H1 (cell line): ENCODE data around the gene C20orf144. TPM values are rescaled to one million over a fixed set of nuclear protein-coding genes. Genes with fewer than 3 reads are reported as not detected.

Experiments used
- CTCF ChIA-PET: fragments of 300-600 bp; sonication (Branson Sonifier 250); formaldehyde crosslinking; loops from one replicate; lab custom pipeline; 2021; ENCODE audit not compliant: partially characterized antibody; lab: Charles Lee
- POLR2A ChIA-PET: fragments of 300-600 bp; sonication (Branson Sonifier 250); formaldehyde crosslinking; loops from one replicate; lab custom pipeline; 2021; ENCODE audit warnings: inconsistent platforms; ENCODE audit not compliant: partially characterized antibody; lab: Charles Lee
- DNase-seq, 2 experiments: peaks; one replicate each; pipeline versions ENCODE4 v3.0.0 to v3.0.0-alpha.2; 2010 to 2022; ENCODE audit warnings: low spot score in 2 of 2, low read depth in 1 of 2, mixed read lengths in 1 of 2
- FAIRE-seq: peaks from 2 replicates; lab custom pipeline; 2011; peaks lifted over from hg19 to GRCh38; lab: Jason Lieb, UNC
- H2AFZ ChIP-seq: 2 replicates; pipeline ENCODE4 v1.8.1; 2012; ENCODE audit warnings: low read length, inconsistent platforms
- H2AK5ac ChIP-seq: 2 replicates; pipeline ENCODE4 v1.6.1; 2013; ENCODE audit warnings: low read depth, low read length
- H2BK120ac ChIP-seq: replicated peaks from 2 replicates; pipeline ENCODE3; 2013; ENCODE audit warnings: low read depth, low read length, inconsistent platforms
- H2BK12ac ChIP-seq: 2 replicates; pipeline ENCODE4 v1.6.1; 2013; ENCODE audit warnings: low read depth, low read length
- H2BK15ac ChIP-seq: 2 replicates; pipeline ENCODE4 v1.6.1; 2013; ENCODE audit warnings: low read length
- H2BK20ac ChIP-seq: 2 replicates; pipeline ENCODE4 v1.6.1; 2013; ENCODE audit warnings: low read length
- H2BK5ac ChIP-seq: 2 replicates; pipeline ENCODE4 v1.6.1; 2013; ENCODE audit warnings: low read depth, low read length
- H3K14ac ChIP-seq: 2 replicates; pipeline ENCODE4 v1.6.1; 2013; ENCODE audit warnings: inconsistent platforms; ENCODE audit not compliant: insufficient read length
- H3K18ac ChIP-seq: 2 replicates; pipeline ENCODE4 v1.6.1; 2013; ENCODE audit warnings: low read length; ENCODE audit errors: extremely low read depth
- H3K23ac ChIP-seq: 2 replicates; pipeline ENCODE4 v1.6.1; 2013; ENCODE audit warnings: inconsistent platforms; ENCODE audit not compliant: insufficient read length
- H3K23me2 ChIP-seq: 2 replicates; pipeline ENCODE4 v1.6.1; 2013; ENCODE audit warnings: low read depth, low read length
- H3K27ac ChIP-seq: 2 replicates; pipeline ENCODE4 v1.6.1; 2011; ENCODE audit warnings: low read depth, low read length, inconsistent platforms
- H3K27me3 ChIP-seq, 4 experiments: replicated peaks in 1 of 4; 1 replicate in 1 of 4; 2 replicates in 3 of 4; pipeline versions ENCODE4 v1.6.1 to v1.8.1; 2011 to 2013; ENCODE audit warnings: low read length in 3 of 4, mild to moderate bottlenecking in 3 of 4, inconsistent platforms in 2 of 4, mixed read lengths in 2 of 4, moderate library complexity in 1 of 4; ENCODE audit not compliant: control insufficient read depth in 3 of 4, insufficient read depth in 3 of 4; ENCODE audit errors: extremely low read depth in 1 of 4
- H3K36me3 ChIP-seq, 4 experiments: 2 replicates each; pipeline versions ENCODE4 v1.6.1 to v1.8.1; 2011 to 2013; ENCODE audit warnings: mild to moderate bottlenecking in 4 of 4, low read length in 3 of 4, moderate library complexity in 2 of 4, control low read depth in 1 of 4, inconsistent platforms in 1 of 4; ENCODE audit not compliant: insufficient read depth in 4 of 4, control insufficient read depth in 2 of 4
- H3K4ac ChIP-seq: replicated peaks from 2 replicates; pipeline ENCODE3; 2013; ENCODE audit warnings: low read length, low read depth, mixed read lengths, inconsistent platforms; ENCODE audit not compliant: insufficient read length
- H3K4me1 ChIP-seq, 4 experiments: replicated peaks in 1 of 4; 1 replicate in 1 of 4; 2 replicates in 3 of 4; pipeline versions ENCODE4 v1.6.1 to v1.8.1; 2011 to 2013; ENCODE audit warnings: low read length in 3 of 4, inconsistent platforms in 2 of 4, mixed read lengths in 1 of 4; ENCODE audit not compliant: insufficient read depth in 4 of 4, control insufficient read depth in 3 of 4
- H3K4me2 ChIP-seq, 2 experiments: 2 replicates each; pipeline versions ENCODE4 v1.6.1 to v1.8.1; 2011 to 2013; ENCODE audit warnings: low read depth in 2 of 2, low read length in 2 of 2, control low read depth in 1 of 2, inconsistent platforms in 1 of 2, mild to moderate bottlenecking in 1 of 2; ENCODE audit not compliant: insufficient read depth in 1 of 2
- H3K4me3 ChIP-seq, 4 experiments: fragments of 200-600, 300-600 bp in 1 of 4; sonication (generic), shearing (Covaris generic), sonication (Bioruptor Twin) in 1 of 4; 2 replicates each; pipeline versions ENCODE4 v1.5.1 to v1.8.1; 2011 to 2016; ENCODE audit warnings: low read length in 4 of 4, low read depth in 3 of 4, control low read depth in 2 of 4, inconsistent platforms in 2 of 4, mild to moderate bottlenecking in 2 of 4, mixed read lengths in 1 of 4, moderate library complexity in 1 of 4; ENCODE audit not compliant: insufficient read depth in 2 of 4; ENCODE audit errors: extremely low read depth in 1 of 4
- H3K56ac ChIP-seq: replicated peaks from 2 replicates; pipeline ENCODE3; 2013; ENCODE audit warnings: low read depth, mild to moderate bottlenecking, mixed read lengths, low read length, inconsistent platforms; ENCODE audit not compliant: insufficient read length
- H3K79me1 ChIP-seq: 2 replicates; pipeline ENCODE4 v1.6.1; 2013; ENCODE audit warnings: low read depth, low read length, control low read depth
- H3K79me2 ChIP-seq, 2 experiments: 2 replicates each; pipeline versions ENCODE4 v1.6.1 to v1.8.1; 2012 to 2013; ENCODE audit warnings: low read length in 2 of 2, mild to moderate bottlenecking in 2 of 2, inconsistent platforms in 1 of 2; ENCODE audit not compliant: insufficient read depth in 2 of 2, control insufficient read depth in 1 of 2
- H3K9ac ChIP-seq, 4 experiments: replicated peaks in 1 of 4; 1 replicate in 1 of 4; 2 replicates in 3 of 4; pipeline versions ENCODE4 v1.6.1 to v1.8.1; 2011 to 2013; ENCODE audit warnings: low read depth in 3 of 4, low read length in 3 of 4, control low read depth in 2 of 4, mild to moderate bottlenecking in 2 of 4, moderate library complexity in 2 of 4, inconsistent platforms in 1 of 4; ENCODE audit errors: extremely low read depth in 1 of 4
- H3K9me3 ChIP-seq, 2 experiments: 2 replicates each; pipeline versions ENCODE4 v1.6.1 to v1.8.1; 2012 to 2013; ENCODE audit warnings: mild to moderate bottlenecking in 2 of 2, moderate library complexity in 2 of 2, control low read depth in 1 of 2, inconsistent platforms in 1 of 2, low read depth in 1 of 2, low read length in 1 of 2, mixed read lengths in 1 of 2; ENCODE audit not compliant: insufficient read depth in 2 of 2
- H4K20me1 ChIP-seq, 2 experiments: replicated peaks in 1 of 2; 2 replicates each; pipeline versions ENCODE3 to v1.8.1; 2011 to 2013; ENCODE audit warnings: inconsistent platforms in 2 of 2, low read length in 2 of 2, mild to moderate bottlenecking in 1 of 2; ENCODE audit not compliant: insufficient read depth in 2 of 2, control insufficient read depth in 1 of 2
- H4K5ac ChIP-seq: 2 replicates; pipeline ENCODE4 v1.6.1; 2013; ENCODE audit warnings: low read length, low read depth, mixed read lengths, inconsistent platforms; ENCODE audit not compliant: insufficient read length
- H4K8ac ChIP-seq: 2 replicates; pipeline ENCODE4 v1.8.0; 2013; ENCODE audit warnings: mild to moderate bottlenecking, moderate library complexity, low read length, inconsistent platforms; ENCODE audit not compliant: insufficient read depth; ENCODE audit errors: extremely low read depth
- H4K91ac ChIP-seq: replicated peaks from 2 replicates; pipeline ENCODE3; 2013; ENCODE audit warnings: low read length, mixed read lengths, inconsistent platforms; ENCODE audit not compliant: insufficient read length
- BACH1 ChIP-seq: IDR thresholded peaks from 2 replicates; pipeline ENCODE4 v1.6.1; 2012; ENCODE audit warnings: low read length, improper control_type of control experiment
- BRCA1 ChIP-seq: IDR thresholded peaks from 2 replicates; pipeline ENCODE4 v1.6.1; 2012; ENCODE audit warnings: low read depth, low read length, improper control_type of control experiment
- CTCF ChIP-seq, 3 experiments: IDR thresholded peaks; 1 replicate in 2 of 3; 2 replicates in 1 of 3; pipeline versions ENCODE4 v1.5.1 to v1.6.1; 2011; ENCODE audit warnings: low read length in 3 of 3, mild to moderate bottlenecking in 3 of 3, inconsistent platforms in 2 of 3, low read depth in 1 of 3, moderate library complexity in 1 of 3; ENCODE audit not compliant: insufficient read depth in 1 of 3; ENCODE audit errors: control extremely low read depth in 1 of 3
- NANOG ChIP-seq: IDR thresholded peaks from 2 replicates; pipeline ENCODE4 v1.6.1; 2011; ENCODE audit warnings: low read length, low read depth, mild to moderate bottlenecking, inconsistent platforms; ENCODE audit not compliant: insufficient read depth, poor library complexity, severe bottlenecking
- NRF1 ChIP-seq: IDR thresholded peaks from 2 replicates; pipeline ENCODE4 v1.6.1; 2011; ENCODE audit warnings: mild to moderate bottlenecking, low read depth, low read length, improper control_type of control experiment
- RXRA ChIP-seq: IDR thresholded peaks from 2 replicates; pipeline ENCODE4 v1.6.1; 2011; ENCODE audit warnings: low read depth, mild to moderate bottlenecking, low read length, moderate library complexity; ENCODE audit not compliant: insufficient read depth
- SIN3A ChIP-seq, 2 experiments: IDR thresholded peaks in 1 of 2; conservative IDR thresholded peaks in 1 of 2; 2 replicates each; pipeline ENCODE4 v1.6.1; 2011 to 2012; ENCODE audit warnings: low read length in 2 of 2, improper control_type of control experiment in 1 of 2, low read depth in 1 of 2, mild to moderate bottlenecking in 1 of 2
- SP4 ChIP-seq: IDR thresholded peaks from 2 replicates; pipeline ENCODE4 v1.6.1; 2012; ENCODE audit warnings: low read length, inconsistent platforms
- TAF1 ChIP-seq: IDR thresholded peaks from 2 replicates; pipeline ENCODE4 v1.6.1; 2011; ENCODE audit warnings: mild to moderate bottlenecking, low read depth, low read length
- TEAD4 ChIP-seq: IDR thresholded peaks from 2 replicates; pipeline ENCODE4 v1.6.1; 2012; ENCODE audit warnings: low read depth, low read length, inconsistent platforms, mixed read lengths
- ZNF274 ChIP-seq: IDR thresholded peaks from 2 replicates; pipeline ENCODE4 v1.7.0; 2012; ENCODE audit warnings: low read length, borderline replicate concordance; ENCODE audit errors: extremely low read depth
- WGBS, 2 experiments: shearing (Covaris generic) in 1 of 2; methylation state at CpG; one replicate each; pipeline versions ENCODE4 v1.1.6 to v1.1.7; 2013 to 2015; ENCODE audit warnings: low lambda C conversion rate in 2 of 2, mixed read lengths in 2 of 2, inconsistent platforms in 1 of 2, low coverage in 1 of 2, missing lambda C conversion rate in 1 of 2; ENCODE audit not compliant: insufficient replicate concordance in 2 of 2, insufficient coverage in 1 of 2, insufficient read length in 1 of 2; ENCODE audit errors: extremely low coverage in 1 of 2, missing lambda C conversion rate in 1 of 2; 5-methylcytosine and 5-hydroxymethylcytosine counted together
- polyA plus RNA-seq, 7 experiments: library from polyadenylated mRNA; depleted of rRNA in 3 of 7; stranded (reverse) in 5 of 7; unstranded in 2 of 7; fragments of >200 nt in 5 of 7; fragments of 200-250 nt in 2 of 7; gene quantifications; 1 replicate in 5 of 7; 2 replicates in 1 of 7; 4 replicates in 1 of 7; pipeline versions ENCODE4 v1.2.1 to v1.2.3, GENCODE V29; 2011 to 2013; ENCODE audit warnings: missing spikeins in 2 of 7, mixed read lengths in 2 of 7
- total RNA-seq: library from RNA; stranded (reverse); fragmentation: NEBNext Ultra II Directional; extraction: Animal tissue kit (Norgen Biotek cat#: 25700); gene quantifications from 2 replicates; pipeline ENCODE4 v1.2.1, GENCODE V29; 2021

Gene C20orf144
- total and polyA plus RNA-seq, 2 of the 8 experiments (the other 6 are each of a cell fraction or from before 2014, with no cell fraction given) = 0.21 to 0.24 TPM

- H2AK5ac ChIP-seq = no peak overlapping the region
- H2BK5ac ChIP-seq = no peak overlapping the region
- ChIA-PET POLR2A (interaction anchor here (1.0 to 17.9 kb wide), 3 partner anchors 8 to 14 kb away, joined by 3 to 245 read pairs (median 63); partner anchors contain the start of gene NECAB3), CTCF (interaction anchor here (0.6 to 4.3 kb wide), 15 partner anchors 9 to 1655 kb away, joined by 3 to 38 read pairs (median 6); no protein-coding TSS in a partner anchor)
- H3K4me3 ChIP-seq = no peak overlapping the region
- no peak overlapping the region for H3K4ac ChIP-seq
- peaks cover 0 to 25% (median 15%) of the 10 kb centered on the region in 4 experiments; a peak in 5 of 7 replicates for H3K4me1 ChIP-seq
- peaks cover 0 to 5% of the 10 kb centered on the region in 2 experiments; a peak in 1 of 4 replicates for H3K9me3 ChIP-seq
- no peak overlapping the region for H3K18ac ChIP-seq
- H4K91ac ChIP-seq = no peak overlapping the region
- H3K4me2 ChIP-seq = no peak overlapping the region
- H4K8ac ChIP-seq = no peak overlapping the region
- peaks cover 2 to 10% (median 6%) of the 10 kb centered on the region in 4 experiments; a peak in 4 of 8 replicates for H3K36me3 ChIP-seq
- H2BK12ac ChIP-seq = no peak overlapping the region
- DNase-seq = no peak
- H3K23me2 ChIP-seq = peaks cover 21% of the 10 kb centered on the region
- H3K23ac ChIP-seq = no peak overlapping the region
- H4K5ac ChIP-seq = no peak overlapping the region
- no peaks in the 10 kb centered on the region for H3K79me2 ChIP-seq
- H3K14ac ChIP-seq = no peak overlapping the region
- 89% methylated on average over 5 of the region's 5 CpGs; no CpG with 5 or more reads in 1 of the 2 experiments for WGBS, 2 experiments
- H3K9ac ChIP-seq = no peak overlapping the region
- H3K27me3 ChIP-seq = peaks cover 0 to 10% (median 3%) of the 10 kb centered on the region in 4 experiments; a peak in 3 of 7 replicates
- no peaks in the 10 kb centered on the region; the same call in 1 of the 2 replicates for H3K79me1 ChIP-seq
- FAIRE-seq = no peak
- no peak overlapping the region for H2BK120ac ChIP-seq
- H2AFZ ChIP-seq = no peak overlapping the region
- H3K56ac ChIP-seq = no peak overlapping the region
- H2BK20ac ChIP-seq = no peak overlapping the region
- no peak overlapping the region for H2BK15ac ChIP-seq
- H4K20me1 ChIP-seq = peaks cover 0 to 15% of the 10 kb centered on the region in 2 experiments
- no peak overlapping the region for H3K27ac ChIP-seq
- TF ChIP-seq SIN3A (conservative IDR thresholded peaks at IDR 0.05 in 1 of 2, IDR thresholded peaks at IDR 0.05 in 1 of 2; ENCODE audit: low read depth in 1 of 2, low read length in 2 of 2) (no peak), TEAD4 (no peak), ZNF274 (no peak), RXRA (no peak), BRCA1 (no peak), BACH1 (no peak), CTCF (IDR thresholded peaks at IDR 0.05; ENCODE audit: control extremely low read depth in 1 of 3, insufficient read depth in 1 of 3, low read depth in 1 of 3, low read length in 3 of 3) (no peak), NANOG (no peak), NRF1 (no peak), TAF1 (no peak), SP4 (no peak)
Observed at GRCh38 chr20:33669224-33669623, 7.1 kb downstream of the C20orf144 start.
